Dedifferentiated amniotic fluid mesenchymal stem cell (primary cell): Measurements from ENCODE around the gene SLC25A33.
"Not testable (repeated sequence)": the region's sequence is repeated elsewhere in the genome, so short reads cannot be mapped to it uniquely, and the experiment has no call there.

Source experiments
- DNase-seq: peaks from one replicate; pipeline ENCODE4 v3.0.0-alpha.2; 2016; ENCODE audit errors: extremely low spot score

SLC25A33 gene

GRCh38 chr1:9621032-9621431, 81.8 kb downstream of the SLC25A33 start:
- no peak for DNase-seq

DNA sequence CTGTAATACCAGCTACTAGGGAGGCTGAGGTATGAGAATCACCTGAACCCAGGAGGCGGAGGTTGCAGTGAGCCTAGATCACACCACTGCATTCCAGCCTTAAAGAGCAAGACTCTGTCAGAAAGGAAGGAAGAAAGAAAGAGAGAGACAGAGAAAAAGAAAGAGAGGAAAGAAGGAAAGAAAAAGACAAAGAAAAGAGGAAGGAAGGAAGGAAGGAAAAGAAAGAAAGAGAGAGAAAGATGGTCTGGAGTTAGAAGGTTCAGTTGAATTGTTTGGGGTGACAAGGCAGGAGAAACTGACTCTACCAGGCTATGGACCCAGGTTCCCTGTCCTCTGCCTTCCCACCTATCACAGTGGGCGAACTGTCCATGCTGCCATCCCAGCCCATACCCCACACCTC, 84.8 kb downstream of the SLC25A33 start:
- DNase-seq: no peak

DNA sequence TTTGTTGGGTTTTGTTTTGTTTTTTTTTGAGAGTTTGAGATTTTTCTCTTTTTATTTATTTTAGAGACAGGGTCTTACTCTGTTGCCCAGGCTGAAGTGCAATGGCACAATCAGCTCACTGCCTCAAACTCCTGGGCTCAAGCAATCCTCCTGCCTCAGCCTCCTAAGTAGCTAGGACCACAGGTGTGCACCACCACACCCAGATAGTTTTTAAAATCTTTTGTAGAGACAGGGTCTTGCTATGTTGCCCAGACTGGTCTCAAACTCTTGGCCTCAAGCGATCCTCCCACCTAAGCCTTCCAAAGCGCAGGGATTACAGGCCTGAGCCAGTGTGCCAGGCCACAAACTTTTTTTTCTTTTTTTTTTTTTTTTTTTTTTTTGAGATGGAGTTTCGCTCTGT, 85.8 kb downstream of the SLC25A33 start:
- DNase-seq: not testable (repeated sequence)

DNA sequence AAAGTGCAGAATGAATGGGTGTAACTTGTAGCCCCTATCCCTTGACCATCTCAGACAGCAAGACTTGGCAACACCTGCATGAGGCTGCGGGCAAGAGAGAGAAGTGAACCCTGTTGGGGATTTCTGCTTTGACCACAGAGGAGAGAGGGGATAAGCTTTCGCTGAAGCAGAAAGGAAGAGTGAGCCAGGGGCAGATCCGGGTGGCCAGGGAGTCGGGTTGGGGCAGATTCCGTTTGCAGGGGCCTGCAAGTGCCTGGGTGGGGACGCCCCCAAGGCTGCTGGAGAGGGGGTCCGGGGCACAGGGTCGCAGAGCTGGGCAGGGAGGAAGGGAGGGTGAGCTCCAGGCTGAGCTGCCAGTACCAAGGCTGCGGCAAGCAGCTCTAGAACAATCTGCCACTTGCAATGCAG, 86.9 kb downstream of the SLC25A33 start:
- DNase-seq: no peak

DNA sequence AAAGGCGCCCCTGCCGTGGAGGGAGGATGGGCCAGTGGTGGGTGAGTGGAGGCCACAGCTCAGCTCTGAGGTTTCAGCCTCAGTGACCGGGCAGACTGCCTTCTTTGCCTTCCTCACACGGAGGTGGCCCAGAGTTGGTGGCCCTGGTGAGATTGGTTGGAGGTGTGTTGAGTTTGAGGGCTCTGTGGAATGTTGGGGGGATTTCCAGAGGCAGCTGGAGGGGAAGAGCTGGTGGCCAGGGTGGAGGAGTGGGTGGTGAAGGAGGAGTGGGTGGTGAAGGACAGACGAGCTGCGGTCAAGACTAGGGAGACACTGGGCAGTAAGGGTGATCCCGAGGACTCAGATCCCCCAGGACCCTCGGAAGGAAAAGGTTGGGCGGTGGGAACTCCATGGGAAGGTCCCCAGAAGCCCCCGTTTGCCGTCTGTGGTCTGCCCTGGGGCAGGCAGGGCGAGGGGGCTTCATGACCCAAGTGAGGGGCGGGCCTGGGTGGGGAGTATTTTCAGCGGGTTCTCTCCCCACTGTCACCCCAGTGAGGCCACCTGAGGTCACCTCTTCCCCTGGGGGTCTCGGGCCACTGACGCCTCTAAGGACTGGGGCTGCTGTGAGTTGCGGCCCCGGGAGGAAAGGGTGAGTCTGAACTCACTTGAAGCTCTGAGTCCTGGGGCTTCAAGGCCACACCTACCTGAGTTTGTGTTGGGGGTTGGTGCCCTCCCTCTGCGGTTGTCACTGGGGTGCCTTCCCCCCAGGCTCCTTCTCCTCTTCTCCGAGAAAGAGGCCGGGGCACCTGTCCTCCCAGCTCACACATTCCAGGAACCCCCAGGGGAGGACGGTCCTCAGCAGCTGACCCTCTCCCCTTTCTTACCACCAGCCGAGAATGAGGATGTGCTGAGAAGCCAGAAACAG, 89.5 kb downstream of the SLC25A33 start:
- DNase-seq: no peak

DNA sequence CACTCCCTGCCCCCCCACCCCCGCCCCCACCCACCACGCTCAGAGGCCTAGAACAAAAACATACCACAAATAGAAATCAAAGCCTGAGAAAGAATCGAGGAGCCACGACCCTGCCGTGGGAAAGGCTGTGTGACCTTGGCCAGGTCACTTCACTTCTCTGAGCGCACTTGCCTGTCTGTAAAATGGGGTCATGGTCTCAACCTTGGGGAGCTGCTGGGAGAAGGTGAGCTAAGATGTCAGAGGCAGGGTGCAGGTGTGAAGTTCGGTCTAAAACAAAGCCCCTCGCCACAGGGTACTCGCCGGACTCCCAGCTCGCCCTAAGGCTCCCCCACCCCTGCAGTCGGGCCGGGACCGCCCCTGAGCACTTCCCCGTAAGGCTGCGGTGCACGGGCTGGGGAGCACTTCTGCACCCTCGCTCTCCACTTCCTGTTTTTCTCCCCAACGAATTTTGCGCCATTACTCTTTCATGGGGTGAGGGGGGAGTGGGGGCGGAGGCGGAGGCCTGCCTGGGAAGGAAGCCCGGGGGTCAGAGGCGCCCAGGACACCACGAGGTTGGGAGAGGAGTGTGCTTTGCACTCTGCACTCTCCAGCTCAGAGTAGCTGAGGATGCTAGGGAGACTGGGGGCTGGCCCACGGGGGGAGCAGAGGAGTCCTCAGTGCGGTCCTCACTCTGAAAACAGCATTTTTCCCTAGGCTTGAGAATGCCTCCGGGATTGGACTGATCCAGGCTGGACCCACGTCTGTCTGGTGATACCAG, 90.4 kb downstream of the SLC25A33 start:
- no peak for DNase-seq

DNA sequence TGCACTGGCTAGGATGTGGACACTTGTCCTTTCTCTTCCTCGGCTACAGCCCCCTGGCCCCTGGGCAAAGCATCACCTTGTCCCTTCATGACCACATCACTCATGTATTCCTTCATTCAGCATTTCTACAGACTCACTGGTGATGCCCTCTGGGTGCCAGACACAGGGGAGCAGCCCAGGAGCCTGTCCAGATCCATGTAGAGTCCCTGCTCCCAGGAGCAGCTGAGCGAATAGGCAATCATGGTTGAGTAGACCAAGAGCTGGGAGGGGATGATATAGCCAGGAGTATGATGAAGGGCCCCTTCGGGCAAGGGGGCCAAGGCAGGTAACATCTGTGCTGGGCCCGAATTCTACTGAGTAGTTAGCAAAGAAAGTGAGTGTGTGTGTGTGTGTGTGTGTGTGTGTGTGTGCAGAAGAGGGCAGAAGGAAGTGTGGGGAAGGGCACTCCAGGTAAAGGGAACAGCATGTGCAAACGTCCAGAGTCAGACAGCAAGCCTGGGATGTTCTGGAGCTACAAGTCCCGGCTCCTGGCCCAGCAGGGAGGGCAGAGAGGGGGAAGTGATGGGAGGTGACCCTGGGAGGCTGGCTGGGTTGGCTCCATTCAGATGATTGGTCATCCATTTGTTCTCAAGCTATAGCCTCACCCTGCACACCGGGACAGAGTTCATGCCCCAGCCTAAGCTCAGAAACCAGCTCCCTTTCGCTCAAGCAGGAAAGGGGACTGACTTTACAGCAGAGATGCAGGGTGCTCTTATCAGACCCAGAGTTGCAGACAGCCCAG, 91.3 kb downstream of the SLC25A33 start:
- no peak for DNase-seq

DNA sequence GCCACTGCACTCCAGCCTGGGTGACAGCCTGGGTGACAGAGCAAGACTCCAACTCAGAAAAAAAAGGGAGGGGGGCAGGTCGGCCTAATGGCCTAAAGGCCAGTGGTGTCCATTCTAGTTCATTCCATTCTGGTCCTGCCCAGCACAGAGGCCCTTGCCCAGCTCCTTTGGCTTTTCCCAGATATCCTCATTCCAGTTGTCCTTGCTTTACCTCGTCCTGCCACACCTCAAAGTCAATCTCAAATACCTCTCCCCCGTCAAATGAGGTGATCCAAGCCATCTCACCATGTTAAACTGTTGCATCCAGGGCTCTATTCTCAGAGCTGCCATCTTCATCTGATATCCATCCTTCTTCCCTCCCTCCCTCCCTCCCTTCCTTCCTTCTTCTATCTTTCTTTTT, 92.3 kb downstream of the SLC25A33 start:
- no peak for DNase-seq

GRCh38 chr1:9633493-9633892, 94.2 kb downstream of the SLC25A33 start:
- no peak for DNase-seq

GRCh38 chr1:9634582-9634981, 95.3 kb downstream of the SLC25A33 start:
- DNase-seq: no peak
